AG04450 (cell line): ENCODE data around the gene S100A12. TPM values are rescaled to one million over a fixed set of nuclear protein-coding genes. Genes with fewer than 3 reads are reported as not detected.

Experiments used
- CTCF ChIA-PET: fragments of 300-600, 350-600 bp; formaldehyde crosslinking; extraction: SDS; loops from one replicate; lab custom pipeline; 2022; ENCODE audit warnings: antibody characterized with exemption, inconsistent platforms; lab: Charles Lee
- POLR2A ChIA-PET: fragments of 350-600 bp; formaldehyde crosslinking; extraction: SDS; loops from one replicate; lab custom pipeline; 2021; ENCODE audit warnings: antibody characterized with exemption, inconsistent platforms; lab: Yijun Ruan, JAX
- DNase-seq: peaks from one replicate; pipeline ENCODE4 v3.0.0-alpha.2; 2011; ENCODE audit warnings: low read depth, low spot score
- H3K27ac ChIP-seq: one replicate; pipeline ENCODE4 v1.5.1; 2012; ENCODE audit warnings: low read depth, low read length, control low read depth
- H3K27me3 ChIP-seq: one replicate; pipeline ENCODE4 v1.6.0; 2012; ENCODE audit warnings: low read length; ENCODE audit not compliant: control insufficient read depth, insufficient read depth
- H3K4me3 ChIP-seq: 2 replicates; pipeline ENCODE4 v1.5.1; 2011; ENCODE audit warnings: mild to moderate bottlenecking, low read depth, low read length, control low read depth
- H3K9me3 ChIP-seq: 2 replicates; pipeline ENCODE4 v1.5.1; 2012; ENCODE audit warnings: low read length; ENCODE audit not compliant: control insufficient read depth, insufficient read depth
- CTCF ChIP-seq: IDR thresholded peaks from 2 replicates; pipeline ENCODE4 v1.5.1; 2011; ENCODE audit warnings: low read depth, low read length, control low read depth, inconsistent platforms
- polyA plus RNA-seq: library from polyadenylated mRNA; depleted of rRNA; stranded (reverse); fragments of >200 nt; gene quantifications from 2 replicates; pipeline ENCODE4 v1.2.3, GENCODE V29; 2011

S100A12 gene
- polyA plus RNA-seq, 1 experiment, result not detected

GRCh38 chr1:153379591-153379990, 4.2 kb upstream of the S100A12 start:
- CTCF ChIA-PET, result no interaction called here

GRCh38 chr1:153374071-153374470, 1.4 kb downstream of the S100A12 start:
- no peak overlapping the region for H3K4me3 ChIP-seq
- DNase-seq, result no peak
- POLR2A ChIA-PET, result no interaction called here
- H3K27me3 ChIP-seq, result no peaks in the 10 kb centered on the region
- TF ChIP-seq CTCF, result no peak
- CTCF ChIA-PET, result no interaction called here
- H3K27ac ChIP-seq, result no peak overlapping the region
- no peaks in the 10 kb centered on the region for H3K9me3 ChIP-seq

More at GRCh38 chr1:153379591-153379990, 4.2 kb upstream of the S100A12 start:
- Histone ChIP-seq H3K27ac (no peak overlapping the region), H3K27me3 (no peaks in the 10 kb centered on the region), H3K9me3 (peaks cover 3% of the 10 kb centered on the region; the same call in 1 of the 2 replicates), H3K4me3 (no peak overlapping the region)
- POLR2A ChIA-PET, result no interaction called here
- no peak for DNase-seq
- TF ChIP-seq CTCF, result no peak

- no peaks in the 10 kb centered on the region for H3K27me3 ChIP-seq
- TF ChIP-seq CTCF, result no peak
- POLR2A ChIA-PET, result no interaction called here
- CTCF ChIA-PET, result interaction anchor here (0.6 to 1.3 kb wide), 3 partner anchors 17 to 122 kb away, joined by 3 to 4 read pairs (median 3); no protein-coding TSS in a partner anchor
- H3K27ac ChIP-seq, result no peak overlapping the region
- H3K4me3 ChIP-seq, result no peak overlapping the region
- DNase-seq, result no peak
- no peaks in the 10 kb centered on the region for H3K9me3 ChIP-seq
Observed at GRCh38 chr1:153372571-153372970, 2.9 kb downstream of the S100A12 start.

GRCh38 chr1:153371231-153371630, 4.2 kb downstream of the S100A12 start:
- H3K4me3 ChIP-seq, result no peak overlapping the region
- CTCF ChIA-PET, result no interaction called here
- no peak overlapping the region for H3K27ac ChIP-seq
- H3K9me3 ChIP-seq, result no peaks in the 10 kb centered on the region
- H3K27me3 ChIP-seq, result no peaks in the 10 kb centered on the region
- TF ChIP-seq CTCF, result no peak
- POLR2A ChIA-PET, result no interaction called here
- DNase-seq, result no peak

GRCh38 chr1:153370146-153370545, 5.3 kb downstream of the S100A12 start:
- CTCF ChIA-PET, result no interaction called here
- H3K27ac ChIP-seq, result no peak overlapping the region
- H3K9me3 ChIP-seq, result no peaks in the 10 kb centered on the region
- peaks cover 2% of the 10 kb centered on the region for H3K27me3 ChIP-seq
- no peak for DNase-seq
- POLR2A ChIA-PET, result no interaction called here
- no peak overlapping the region for H3K4me3 ChIP-seq
- TF ChIP-seq CTCF, result no peak
